DMS153 (cell line): Measurements from ENCODE around the gene GLIPR1L1.
A peak's percentile ranks its signal among the peaks of the same experiment; 100 is the strongest.
"Not testable (repeated sequence)": the region's sequence is repeated elsewhere in the genome, so short reads cannot be mapped to it uniquely, and the experiment has no call there.

Experiments used
- DNase-seq: peaks from one replicate; lab custom pipeline; 2025; lab: John Stamatoyannopoulos, UW

The GLIPR1L1 gene, protein sequence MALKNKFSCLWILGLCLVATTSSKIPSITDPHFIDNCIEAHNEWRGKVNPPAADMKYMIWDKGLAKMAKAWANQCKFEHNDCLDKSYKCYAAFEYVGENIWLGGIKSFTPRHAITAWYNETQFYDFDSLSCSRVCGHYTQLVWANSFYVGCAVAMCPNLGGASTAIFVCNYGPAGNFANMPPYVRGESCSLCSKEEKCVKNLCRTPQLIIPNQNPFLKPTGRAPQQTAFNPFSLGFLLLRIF

DNA sequence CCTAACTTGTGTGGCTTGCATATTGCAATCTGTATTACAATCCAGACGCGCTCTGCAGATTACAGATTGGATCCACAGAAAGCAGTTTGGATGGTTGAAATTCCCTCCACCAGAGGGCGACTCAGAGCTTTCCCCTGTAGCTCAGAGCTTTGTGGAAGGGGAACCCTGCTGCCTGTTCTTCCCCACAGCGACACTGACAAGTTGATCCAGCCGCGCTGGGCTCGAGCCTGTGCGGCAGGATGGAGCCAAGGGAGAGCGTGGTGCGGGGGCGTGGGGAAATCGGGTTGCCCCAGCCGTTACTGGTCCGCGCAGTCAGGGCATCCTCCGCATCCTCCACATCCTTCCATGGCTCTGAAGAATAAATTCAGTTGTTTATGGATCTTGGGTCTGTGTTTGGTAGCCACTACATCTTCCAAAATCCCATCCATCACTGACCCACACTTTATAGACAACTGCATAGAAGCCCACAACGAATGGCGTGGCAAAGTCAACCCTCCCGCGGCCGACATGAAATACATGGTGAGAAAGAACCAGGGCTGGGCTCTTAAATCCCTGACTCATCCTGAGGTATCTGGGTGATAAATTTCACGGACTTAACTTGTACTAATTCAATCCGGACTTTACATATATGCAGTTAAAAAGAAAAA lies at the start of gene GLIPR1L1:
Gene GLIPR1L1 (plus strand): TSS at position 287 of the 647 bp plus-strand sequence. CDS start 59 bp downstream, at position 346.
- DNase-seq, result peak; percentile 5

DNA sequence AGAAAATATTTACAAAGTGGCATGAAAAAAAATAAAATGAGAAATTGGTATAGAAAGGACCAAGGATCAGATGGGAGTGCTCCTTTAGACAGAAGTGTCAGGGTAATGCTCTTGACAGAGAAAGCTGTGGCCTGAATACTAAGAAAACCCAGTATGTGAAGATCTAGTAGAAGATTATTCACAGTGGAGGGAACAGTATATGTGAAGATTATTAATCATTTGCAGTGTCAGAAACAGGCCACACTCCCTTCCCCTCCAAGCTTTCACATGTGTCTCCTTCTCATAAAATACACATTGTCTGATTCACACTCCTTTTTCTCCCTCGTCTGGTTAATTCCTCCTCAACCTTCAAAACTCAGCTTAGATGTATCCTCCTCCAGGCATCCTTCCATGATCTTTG lies 45.6 kb upstream of the GLIPR1L1 start:
- no peak for DNase-seq

DNA sequence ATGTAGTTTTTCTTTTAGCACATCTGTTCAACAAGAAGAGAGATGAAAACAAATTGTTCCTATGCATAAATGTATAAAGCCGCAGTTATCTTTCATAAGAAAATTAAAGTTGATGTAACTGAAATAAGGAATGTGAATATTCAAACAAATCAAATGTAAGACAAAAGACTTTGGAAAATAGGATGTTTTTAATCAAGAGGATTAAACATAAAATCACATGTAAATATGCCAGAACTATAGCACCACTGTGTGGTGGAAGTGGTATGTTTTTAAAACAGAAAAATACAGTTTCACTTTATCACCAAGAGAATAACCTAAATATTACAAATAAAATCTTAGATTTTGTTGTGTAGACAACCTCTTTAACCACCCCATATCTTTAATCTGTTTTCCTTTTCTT lies 44.7 kb upstream of the GLIPR1L1 start:
- no peak for DNase-seq

DNA sequence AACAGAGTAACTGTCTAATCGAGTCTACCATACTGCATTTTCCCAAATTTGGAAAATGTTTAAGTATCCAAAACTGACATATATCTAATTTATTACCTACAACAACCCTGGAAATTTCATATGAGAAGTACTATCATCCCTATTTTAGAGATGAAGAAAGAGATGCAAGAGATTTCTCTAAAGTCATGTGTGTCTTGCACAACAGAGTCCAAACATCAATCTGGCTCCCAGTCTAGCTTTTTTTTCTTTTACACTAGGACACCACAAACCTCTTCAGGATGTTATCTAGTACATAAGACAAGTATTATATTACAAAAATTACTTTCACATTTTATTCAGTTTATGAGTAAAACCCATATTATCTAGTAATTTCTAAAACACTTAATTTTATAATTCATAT lies 43.5 kb upstream of the GLIPR1L1 start:
- DNase-seq, result no peak

DNA sequence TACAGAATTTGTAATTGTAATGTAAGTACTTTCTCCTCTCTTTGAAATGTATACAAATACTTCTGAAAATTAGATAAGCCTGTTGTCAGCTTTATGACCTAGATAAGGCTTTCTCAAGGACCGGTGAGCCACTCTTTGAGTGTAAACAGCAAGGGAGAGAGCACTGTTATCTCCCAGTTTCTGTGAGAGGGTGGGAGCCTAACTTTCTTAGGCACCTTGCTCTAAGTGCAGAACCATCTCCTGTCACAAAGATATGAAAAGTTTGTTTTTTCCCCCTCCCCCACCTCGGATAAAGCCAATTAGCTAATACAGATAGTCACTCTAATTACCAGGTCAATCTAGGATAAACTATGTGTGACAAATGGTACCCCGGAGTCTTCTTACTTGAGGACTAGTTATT lies 40.1 kb upstream of the GLIPR1L1 start:
- DNase-seq, result no peak

DNA sequence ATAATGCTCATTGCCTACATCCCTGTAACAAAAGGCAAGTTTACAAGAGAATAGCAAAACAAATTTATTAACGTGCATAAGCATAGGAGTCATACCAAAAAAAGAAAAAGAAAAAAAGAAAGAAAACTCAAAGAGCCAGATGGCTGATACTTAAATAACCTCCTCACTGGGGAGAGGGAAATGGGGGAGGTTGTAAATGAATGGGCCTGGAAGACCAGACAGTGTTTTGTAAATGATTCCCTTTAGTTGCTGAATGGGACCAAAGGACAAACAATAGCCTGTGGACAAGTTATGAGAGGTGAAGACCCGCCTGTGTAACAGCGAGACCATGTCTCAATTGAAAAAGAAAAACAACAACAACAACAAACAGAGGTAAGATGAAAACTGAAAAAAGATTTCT lies 39.7 kb upstream of the GLIPR1L1 start:
- DNase-seq, result no peak

DNA sequence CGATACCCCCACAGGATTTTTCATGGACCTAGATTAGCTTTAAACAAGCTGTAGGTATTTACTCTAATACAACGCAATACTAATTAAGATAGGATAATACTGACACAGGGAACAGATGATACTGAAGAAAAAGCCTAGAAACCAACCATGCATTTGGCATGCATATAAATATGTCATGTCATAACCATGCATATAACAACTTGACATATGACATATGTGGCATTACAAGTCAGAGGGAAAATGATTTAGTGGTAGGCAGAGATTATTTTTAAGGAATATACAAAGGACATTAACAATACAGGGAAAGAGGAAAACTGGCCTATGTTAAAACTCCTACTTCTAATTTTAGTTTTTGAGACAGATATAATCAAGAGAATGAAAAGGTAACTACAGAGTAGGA lies 32.2 kb upstream of the GLIPR1L1 start:
- DNase-seq, result no peak

DNA sequence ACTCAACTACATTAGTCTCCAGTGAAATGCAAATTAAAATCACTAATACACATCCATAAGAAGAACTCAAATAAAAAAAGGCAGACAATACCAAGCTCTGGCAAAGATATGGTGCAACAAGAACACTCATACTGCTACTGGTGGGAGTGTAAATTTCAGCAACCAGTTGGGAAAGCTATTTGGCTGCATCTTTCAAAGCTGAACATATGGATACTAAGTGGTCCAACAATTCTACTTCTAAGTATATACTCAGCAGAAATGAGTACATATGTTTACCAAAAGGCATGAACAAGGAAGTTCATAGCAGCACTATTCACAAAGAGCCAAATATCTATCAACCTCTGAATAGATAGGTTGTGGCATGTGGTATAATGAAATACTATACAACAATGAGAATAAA lies 31.7 kb upstream of the GLIPR1L1 start:
- no peak for DNase-seq

DNA sequence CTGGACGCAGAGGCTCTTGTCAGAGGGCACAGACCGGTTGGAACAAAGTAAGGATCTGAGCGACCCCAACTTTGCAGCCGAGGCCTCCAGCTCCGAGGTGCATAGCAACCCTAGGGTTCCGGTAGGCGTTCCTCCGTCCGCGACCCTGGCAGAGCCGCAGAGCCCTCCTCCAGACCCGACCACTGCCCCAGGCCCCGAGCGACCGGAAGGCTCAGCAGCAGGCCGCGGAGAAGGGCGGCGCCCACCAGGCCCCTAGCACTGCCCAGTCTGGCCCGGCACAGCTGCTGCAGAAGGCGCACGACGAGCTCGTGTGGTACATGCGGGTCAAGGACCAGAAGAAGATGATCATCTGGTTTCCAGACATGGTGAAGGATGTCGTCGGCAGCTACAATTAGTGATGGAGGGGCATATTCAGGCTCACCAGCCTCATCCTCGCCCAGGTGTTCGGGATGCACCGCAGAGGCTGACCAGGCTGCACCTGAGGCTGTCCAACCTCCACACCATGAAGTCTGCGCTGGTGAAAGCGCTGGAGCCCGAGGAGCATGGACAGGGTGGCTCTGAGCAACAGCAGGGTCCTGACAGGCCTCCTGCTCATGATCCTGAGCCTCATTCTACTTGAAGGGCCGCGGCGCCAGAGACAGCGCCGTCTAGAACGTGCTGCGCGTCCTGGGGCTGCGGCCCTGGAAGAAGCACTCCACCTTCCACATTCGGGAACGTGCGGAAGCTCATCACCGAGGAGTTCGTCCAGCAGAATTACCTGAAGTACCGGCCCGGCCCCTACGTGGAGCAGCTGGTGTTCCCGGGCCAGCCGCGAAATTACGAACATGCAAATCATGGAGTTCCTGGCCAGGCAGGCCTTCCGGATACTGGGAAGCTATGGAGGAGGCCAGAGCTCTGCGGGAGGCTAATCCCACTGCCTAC lies 28.8 kb upstream of the GLIPR1L1 start:
- DNase-seq, result no peak

DNA sequence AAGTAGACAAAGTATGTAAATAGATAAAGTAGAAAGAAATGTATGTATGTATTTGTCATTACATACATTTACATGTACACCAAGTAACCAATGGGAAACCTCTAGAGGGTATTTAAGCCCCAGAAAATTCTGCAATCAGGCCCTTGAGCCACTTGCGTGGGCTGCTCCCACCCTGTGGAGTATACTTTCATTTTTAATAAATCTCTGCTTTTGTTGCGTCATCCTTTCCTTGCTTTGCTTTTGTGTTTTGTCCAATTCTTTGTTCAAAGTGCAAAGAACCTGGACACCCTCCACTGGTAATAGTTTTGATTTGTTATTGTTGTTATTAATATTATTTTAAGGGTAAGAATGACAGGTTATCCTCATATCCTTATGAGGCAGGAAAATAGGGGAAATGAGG lies 26.2 kb upstream of the GLIPR1L1 start:
- DNase-seq, result no peak

DNA sequence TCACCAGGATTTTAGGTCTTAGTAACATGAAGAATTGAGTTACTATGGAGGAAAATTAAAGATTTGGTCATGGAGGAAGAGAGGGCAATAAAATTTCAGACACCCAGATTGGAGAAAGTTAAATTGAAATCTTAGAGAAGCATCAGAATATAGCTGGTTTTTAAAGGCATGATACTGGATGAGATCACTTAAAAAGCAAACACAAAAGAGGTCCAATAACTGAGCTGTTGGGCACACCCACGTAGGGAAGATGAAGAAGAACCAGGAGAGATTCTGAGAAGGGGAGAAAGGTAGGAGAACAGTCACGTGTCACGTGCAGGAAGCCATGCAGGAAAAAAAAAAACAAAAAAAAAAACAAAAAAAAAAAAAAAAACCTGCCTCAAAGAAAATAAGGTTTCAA lies 23.1 kb upstream of the GLIPR1L1 start:
- no peak for DNase-seq

DNA sequence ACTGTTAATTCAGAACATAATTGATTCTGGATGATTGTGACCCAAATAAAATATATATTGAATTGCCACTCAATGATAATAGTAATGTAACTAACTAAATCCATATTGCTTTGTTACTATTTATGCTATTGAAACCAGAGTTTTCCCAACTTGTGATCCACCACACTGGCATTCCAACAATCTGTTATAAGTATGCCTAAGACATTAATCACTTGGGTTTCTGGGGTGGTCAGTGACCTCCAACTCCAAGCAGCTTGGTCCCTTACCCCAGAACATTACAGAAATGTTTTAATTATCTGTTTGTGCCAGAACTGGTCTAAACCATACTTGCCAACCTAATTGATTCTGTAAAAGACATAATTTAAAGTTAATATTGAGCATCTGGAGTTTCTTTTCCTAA lies 19.0 kb upstream of the GLIPR1L1 start:
- no peak for DNase-seq

DNA sequence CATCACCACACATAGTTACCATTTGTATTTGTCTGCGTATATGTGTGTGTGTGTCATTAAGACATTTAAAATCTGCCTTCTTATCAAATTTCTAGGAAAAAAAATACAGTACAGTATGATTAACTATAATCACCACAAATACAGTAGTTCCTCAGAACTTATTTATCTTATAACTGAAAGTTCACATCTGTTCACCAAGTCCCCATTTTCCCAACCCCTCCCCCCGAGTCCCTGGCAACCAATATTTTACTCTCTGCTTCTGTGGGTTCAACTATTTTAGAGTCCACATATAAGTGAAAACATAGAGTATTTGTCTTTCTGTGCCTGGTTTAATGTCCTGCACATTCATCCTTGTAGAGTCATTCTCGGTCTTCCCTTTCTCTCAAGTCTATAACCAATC lies 16.7 kb upstream of the GLIPR1L1 start:
- DNase-seq, result no peak

DNA sequence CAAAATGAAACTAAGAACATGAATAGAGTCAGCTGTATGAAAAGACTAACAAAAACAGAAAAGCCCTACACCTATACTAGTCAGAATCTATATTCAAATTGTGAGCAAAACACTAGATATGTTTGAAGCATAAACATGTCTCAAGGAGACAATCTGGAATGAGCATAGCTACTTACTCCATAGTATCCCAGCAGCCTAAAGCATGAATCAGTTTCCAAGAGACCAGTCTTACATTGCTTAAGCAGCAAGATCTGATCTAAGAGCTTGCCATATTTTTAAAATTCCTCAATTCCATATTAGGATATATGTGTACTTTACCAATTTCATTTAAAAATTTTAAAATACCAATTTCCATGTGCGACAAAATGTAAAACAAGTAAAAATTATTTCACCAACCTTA lies 12.0 kb upstream of the GLIPR1L1 start:
- no peak for DNase-seq

DNA sequence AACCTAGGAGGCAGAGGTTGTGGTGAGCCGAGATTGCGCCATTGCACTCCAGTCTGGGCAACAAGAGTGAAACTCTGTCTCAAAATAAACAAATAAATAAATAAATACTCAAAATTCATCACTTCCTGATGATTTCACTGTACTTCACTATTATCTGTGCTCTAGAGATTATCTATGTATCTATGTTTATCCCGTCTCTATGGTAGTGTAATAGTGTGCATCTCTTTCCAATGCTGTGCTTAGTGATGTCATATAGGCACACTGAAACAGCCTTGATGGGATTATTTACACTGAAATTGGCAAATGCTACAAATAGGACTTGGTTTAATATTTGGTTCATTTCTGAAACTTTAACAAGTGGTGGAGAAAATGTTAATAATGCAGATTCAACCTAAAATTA lies 10.8 kb upstream of the GLIPR1L1 start:
- DNase-seq, result no peak

DNA sequence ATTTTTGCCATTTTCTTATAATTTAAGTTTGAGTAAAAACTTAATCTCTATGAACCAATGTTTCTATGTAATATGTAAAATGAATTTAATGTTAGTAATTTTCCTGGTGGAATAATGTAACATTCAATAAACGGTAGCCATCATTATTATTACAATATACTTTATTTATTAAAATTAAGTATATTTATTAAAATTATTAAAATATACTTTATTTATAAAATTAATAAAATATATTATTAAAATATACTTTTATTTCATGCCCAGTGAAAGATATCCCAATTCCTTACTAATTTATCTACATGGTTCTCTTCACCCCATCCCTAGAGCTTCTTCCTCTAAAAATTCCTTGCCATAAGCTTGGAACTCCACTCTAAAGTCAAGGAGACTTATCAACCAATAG lies 6.8 kb upstream of the GLIPR1L1 start:
- no peak for DNase-seq

DNA sequence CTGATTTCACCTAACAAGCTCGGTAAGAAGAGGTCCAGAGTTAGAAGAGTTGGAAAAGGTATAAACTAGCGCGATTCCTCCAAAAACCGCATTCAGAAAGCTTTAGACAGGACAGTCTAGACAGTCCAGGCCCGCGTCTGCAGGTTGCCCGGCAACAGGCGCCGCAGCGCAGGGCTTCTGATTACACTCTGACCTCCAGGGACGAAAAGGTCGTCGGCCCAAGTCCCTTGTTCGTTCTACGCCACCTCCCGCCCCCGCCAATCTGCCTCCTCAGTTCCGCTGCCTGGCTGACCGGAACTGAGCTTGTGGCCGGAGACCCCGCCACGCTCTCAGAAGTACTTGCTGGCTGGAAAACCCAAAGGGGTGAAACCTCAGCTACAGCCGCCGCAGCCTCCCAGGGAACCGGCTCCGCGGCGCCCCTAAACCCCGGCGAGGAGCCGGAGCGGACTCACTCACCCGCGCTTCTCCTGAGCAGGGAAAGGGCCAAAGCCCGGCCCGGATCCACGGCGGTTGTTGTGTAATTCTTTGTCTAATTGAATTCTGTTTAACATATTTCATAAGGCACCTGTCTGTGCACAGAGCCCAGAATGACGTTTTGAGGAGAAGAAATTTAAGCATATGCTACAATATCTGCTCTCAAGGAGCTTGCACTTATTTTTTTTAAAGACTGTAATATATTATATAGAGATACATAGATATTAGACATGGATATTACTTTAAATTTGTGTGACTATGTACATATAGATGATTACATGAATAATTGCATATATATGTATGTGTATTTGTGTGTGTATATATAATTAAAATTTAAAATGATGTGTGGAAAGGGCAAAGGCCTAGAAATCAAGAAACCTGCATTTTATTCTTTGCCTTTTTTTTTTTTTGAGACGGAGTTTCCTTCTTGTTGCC lies 4.3 kb upstream of the GLIPR1L1 start, which contains the start of gene CAPS2:
Gene CAPS2 (minus strand): TSS at position 407 of the 909 bp plus-strand sequence. CDS start 3,826 bp downstream, outside the sequence.
- DNase-seq, result peak; percentile 62

DNA sequence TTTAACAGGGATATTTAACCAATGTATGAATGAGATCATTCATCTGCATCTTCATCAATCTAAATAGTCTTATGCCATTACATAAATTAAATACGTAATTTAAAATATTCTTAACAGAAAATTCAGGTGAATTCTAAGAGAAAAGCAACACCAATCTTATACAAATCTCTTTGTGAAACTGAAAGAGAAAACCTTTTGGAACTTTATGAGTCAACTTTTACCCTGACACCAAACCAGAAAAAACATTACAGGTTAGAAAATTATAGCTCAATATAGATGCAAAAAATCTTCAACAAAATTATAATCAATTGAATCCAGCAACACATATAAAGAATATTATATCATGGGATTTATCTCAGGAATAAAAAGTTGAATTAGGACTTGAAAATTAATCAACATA lies 3.4 kb downstream of the GLIPR1L1 start:
- DNase-seq, result no peak

DNA sequence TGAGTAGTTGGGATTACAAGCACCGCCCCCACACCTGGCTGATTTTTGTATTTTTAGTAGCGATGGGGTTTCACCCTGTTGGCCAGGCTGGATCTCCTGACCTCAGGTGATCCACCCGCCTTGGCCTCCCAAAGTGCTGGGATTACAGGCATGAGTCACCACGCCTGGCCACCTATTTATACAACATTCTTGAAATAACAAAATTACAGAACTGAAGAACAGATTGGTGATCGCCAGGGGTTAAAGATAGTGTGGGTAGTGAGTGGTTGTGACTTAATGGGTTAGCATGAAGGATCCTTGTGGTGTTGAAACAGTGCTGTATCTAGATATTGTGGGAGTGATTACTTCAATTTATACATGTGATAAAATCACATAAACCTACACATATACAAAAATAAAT lies 7.4 kb downstream of the GLIPR1L1 start:
- no peak for DNase-seq

DNA sequence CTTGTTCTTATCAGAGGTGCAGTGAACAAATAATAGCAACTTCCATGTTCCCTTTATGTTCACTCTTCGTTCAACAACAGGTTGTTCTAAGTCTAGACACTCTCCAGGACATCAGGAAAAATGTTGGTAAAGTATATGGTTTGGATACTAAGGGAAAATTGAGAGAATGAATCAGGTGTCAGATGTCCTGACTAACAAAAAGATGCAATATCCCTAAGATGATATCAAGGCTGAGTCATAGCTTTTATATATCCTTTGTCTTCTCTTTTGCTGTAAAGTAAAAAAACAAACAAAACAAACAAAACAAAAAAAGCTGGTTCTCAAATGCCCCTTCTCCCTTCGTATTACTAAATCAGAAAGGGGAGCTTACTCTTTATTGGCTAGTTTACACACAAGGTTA lies 11.1 kb downstream of the GLIPR1L1 start:
- no peak for DNase-seq

DNA sequence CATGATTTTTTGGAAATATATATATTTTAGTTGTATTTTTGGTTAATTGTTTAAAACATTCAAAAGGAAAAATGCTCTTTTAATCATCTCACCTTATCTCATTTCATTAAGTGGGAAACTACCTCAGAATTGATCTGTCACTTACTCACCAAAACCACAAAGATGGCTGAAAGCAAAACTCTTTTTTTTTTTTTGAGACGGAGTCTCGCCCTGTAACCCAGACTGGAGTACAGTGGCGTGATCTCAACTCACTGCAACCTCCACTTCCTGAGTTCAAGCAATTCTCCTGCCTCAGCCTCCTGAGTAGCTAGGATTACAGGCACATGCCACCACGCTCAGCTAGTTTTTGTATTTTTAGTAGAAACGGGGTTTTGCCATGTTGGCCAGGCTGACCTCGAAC lies 11.7 kb downstream of the GLIPR1L1 start:
- not testable (repeated sequence) for DNase-seq

DNA sequence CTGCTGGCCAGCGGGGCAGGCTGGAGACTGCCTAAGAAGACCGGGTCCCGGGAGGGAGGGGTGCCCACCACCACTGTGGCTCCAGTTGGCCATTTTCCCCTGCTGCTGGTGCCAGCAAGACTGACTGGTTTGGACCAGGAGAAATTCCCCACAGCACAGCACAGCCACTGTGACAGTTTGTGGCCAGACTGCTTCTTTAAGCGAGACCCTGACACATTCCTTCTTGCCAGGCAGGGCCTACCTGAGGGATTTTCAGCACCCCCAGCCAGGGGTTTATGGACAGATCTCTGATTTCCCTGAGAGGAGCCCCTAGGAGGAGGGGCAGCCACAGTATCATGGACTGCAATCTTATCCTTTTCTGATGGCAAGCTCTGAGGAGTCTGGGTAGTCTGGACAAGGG lies 15.5 kb downstream of the GLIPR1L1 start:
- no peak for DNase-seq
